Stomach (tissue), 9 donors: ENCODE data around the gene AVL9. TPM values are rescaled to one million over a fixed set of nuclear protein-coding genes. Genes with fewer than 3 reads are reported as not detected.
A peak's percentile ranks its signal among the peaks of the same experiment; 100 is the strongest.

Source experiments
- DNase-seq, 2 donors: peaks; one replicate each; pipeline versions ENCODE4 v3.0.0 to v3.0.0-alpha.2; 2013 to 2019
- H3K27ac ChIP-seq, 5 donors: fragments of 200-600 bp in 4 of 5; sonication (generic) in 4 of 5; one replicate each; pipeline ENCODE4 v1.5.1; 2013 to 2019; ENCODE audit warnings: mild to moderate bottlenecking in 1 of 5, moderate library complexity in 1 of 5
- H3K27me3 ChIP-seq, 3 donors: fragments of 200-600 bp; sonication (generic); one replicate each; pipeline ENCODE4 v1.5.1; 2017 to 2019; ENCODE audit warnings: mixed run types in 1 of 3
- H3K36me3 ChIP-seq, 4 donors: fragments of 200-600 bp; sonication (generic); 1 replicate in 3 of 4; 2 replicates in 1 of 4; pipeline ENCODE4 v1.5.1; 2016 to 2019
- H3K4me1 ChIP-seq, 4 donors: fragments of 200-600 bp; sonication (generic); one replicate each; pipeline ENCODE4 v1.5.1; 2016 to 2019
- H3K4me3 ChIP-seq, 4 donors: fragments of 200-600 bp; sonication (generic) in 3 of 4; one replicate each; pipeline ENCODE4 v1.5.1; 2016 to 2019; ENCODE audit warnings: mild to moderate bottlenecking in 1 of 4
- H3K9me3 ChIP-seq, 4 donors: fragments of 200-600 bp; sonication (generic); one replicate each; pipeline ENCODE4 v1.5.1; 2016 to 2019
- CTCF ChIP-seq, 7 experiments: fragments of 450-650 bp in 4 of 7; fragments of 200-600 bp in 3 of 7; sonication (generic) in 3 of 7; IDR thresholded peaks; one replicate each; pipeline ENCODE4 v1.5.1; 2016 to 2019; ENCODE audit warnings: antibody characterized with exemption in 7 of 7, control low read depth in 2 of 7, mild to moderate bottlenecking in 1 of 7
- EP300 ChIP-seq: sonication (generic); formaldehyde crosslinking; IDR thresholded peaks from one replicate; pipeline ENCODE4 v1.6.1; 2017; ENCODE audit warnings: antibody characterized with exemption
- POLR2A ChIP-seq, 4 donors: fragments of 450-650 bp; IDR thresholded peaks; one replicate each; pipeline ENCODE4 v1.6.1; 2016; ENCODE audit warnings: antibody characterized with exemption in 4 of 4, control low read depth in 2 of 4, mild to moderate bottlenecking in 1 of 4, moderate library complexity in 1 of 4
- POLR2AphosphoS5 ChIP-seq, 3 donors: sonication (generic); formaldehyde crosslinking; IDR thresholded peaks; one replicate each; pipeline ENCODE4 v1.6.1; 2016; ENCODE audit warnings: antibody characterized with exemption in 3 of 3
- WGBS, 5 donors: extraction: QIAGEN DNeasy Blood & Tissue Kit in 3 of 5; methylation state at CpG; one replicate each; pipeline versions ENCODE4 v1.1.5 to v1.1.7; 2013 to 2018; 5-methylcytosine and 5-hydroxymethylcytosine counted together
- intact Hi-C: fragments of 100-400 bp; cut with DNase I; formaldehyde crosslinking; loops from one replicate; pipeline ENCODE4 v1.15.1; 2023; ENCODE audit warnings: low total_unique reads
- polyA plus RNA-seq, 3 donors: library from polyadenylated mRNA; stranded (reverse); fragments of 200-250 nt; gene quantifications; one replicate each; pipeline ENCODE4 v1.2.3, GENCODE V29; 2013
- total RNA-seq, 5 donors: library from RNA; depleted of rRNA; stranded (reverse); fragments of >200 nt; gene quantifications; one replicate each; pipeline versions ENCODE4 v1.1.0 to v1.2.3, GENCODE V29; 2014 to 2016
- donor health status: healthy with polysubstance abuse.
- donor health status: Bipolar disorder and iron deficiency.
- donor health status: healthy.

Gene AVL9
- total and polyA plus RNA-seq, 8 donors: 7.2 to 197 (median 36.4) TPM

- Histone ChIP-seq H3K27me3 (no peaks in the 10 kb centered on the region), H3K4me3 (no peak overlapping the region), H3K4me1 (no peaks in the 10 kb centered on the region), H3K27ac (peak overlapping the region in 1 of 5 donors; percentile 26), H3K36me3 (peaks cover 0 to 19% (median 13%) of the 10 kb centered on the region in 4 donors), H3K9me3 (no peaks in the 10 kb centered on the region)
- intact Hi-C loops: no loop called here
- WGBS, 5 donors: 45 to 58% (median 48%) methylated on average over 1 of the region's 1 CpG
- DNase-seq: no peak
- no peak for TF ChIP-seq CTCF (IDR thresholded peaks at IDR 0.05)
- no peak for TF ChIP-seq EP300
- no peak for TF ChIP-seq POLR2A (IDR thresholded peaks at IDR 0.05)
- TF ChIP-seq POLR2AphosphoS5 (IDR thresholded peaks at IDR 0.05): no peak
Measured at GRCh38 chr7:32481176-32481575, 14.1 kb upstream of the AVL9 start.

GRCh38 chr7:32481921-32482320, 13.4 kb upstream of the AVL9 start:
- WGBS, 5 donors: 15 to 33% (median 25%) methylated on average over 3 of the region's 3 CpGs
- H3K36me3 ChIP-seq: peaks cover 0 to 26% (median 21%) of the 10 kb centered on the region in 4 donors
- H3K27ac ChIP-seq: peak overlapping the region in 1 of 5 donors; percentile 26
- H3K4me3 ChIP-seq: no peak overlapping the region
- H3K27me3 ChIP-seq: no peaks in the 10 kb centered on the region
- H3K9me3 ChIP-seq: no peaks in the 10 kb centered on the region
- no peak for TF ChIP-seq CTCF (IDR thresholded peaks at IDR 0.05)
- TF ChIP-seq POLR2AphosphoS5 (IDR thresholded peaks at IDR 0.05): no peak
- no peak for TF ChIP-seq POLR2A (IDR thresholded peaks at IDR 0.05)
- no peak for TF ChIP-seq EP300
- no peaks in the 10 kb centered on the region for H3K4me1 ChIP-seq
- DNase-seq: peak in 1 of 2 donors; percentile 14
- intact Hi-C loops: no loop called here

GRCh38 chr7:32489788-32490126, 5.5 kb upstream of the AVL9 start:
- peaks cover 0 to 34% (median 31%) of the 10 kb centered on the region in 4 donors for H3K36me3 ChIP-seq
- intact Hi-C loops: no loop called here
- peak overlapping the region; percentile 86 to 94 (median 89) for H3K27ac ChIP-seq
- DNase-seq: no peak
- WGBS, 5 donors: 1 to 4% (median 1%) methylated on average over 9 of the region's 9 CpGs
- no peaks in the 10 kb centered on the region for H3K27me3 ChIP-seq
- no peaks in the 10 kb centered on the region for H3K9me3 ChIP-seq
- peak overlapping the region; percentile 64 to 84 (median 81) for H3K4me3 ChIP-seq
- TF ChIP-seq EP300 (no peak), POLR2A (IDR thresholded peaks at IDR 0.05) (no peak), CTCF (IDR thresholded peaks at IDR 0.05) (no peak), POLR2AphosphoS5 (IDR thresholded peaks at IDR 0.05) (no peak)
- H3K4me1 ChIP-seq: peaks cover 14 to 35% (median 25%) of the 10 kb centered on the region in 4 donors

GRCh38 chr7:32490127-32490796, 5.0 kb upstream of the AVL9 start, which contains the start of gene LSM5:
TSS of gene LSM5 (minus strand) at chr7:32490380. CDS start at chr7:32490365, 15 bp downstream.
- Histone ChIP-seq H3K4me3 (peak within 1 kb of the TSS; percentile 64 to 84 (median 81)), H3K27me3 (no peaks in the 10 kb centered on the region), H3K4me1 (peaks cover 14 to 35% (median 25%) of the 10 kb centered on the region in 4 donors), H3K9me3 (no peaks in the 10 kb centered on the region), H3K27ac (peak within 1 kb of the TSS; percentile 86 to 94 (median 89)), H3K36me3 (peaks cover 0 to 30% (median 28%) of the 10 kb centered on the region in 4 donors)
- intact Hi-C loops: no loop called here
- peak; percentile 89 to 98 for DNase-seq
- TF ChIP-seq EP300: no peak
- no peak for TF ChIP-seq POLR2A (IDR thresholded peaks at IDR 0.05)
- TF ChIP-seq POLR2AphosphoS5 (IDR thresholded peaks at IDR 0.05): peak; percentile 76 to 88 (median 83)
- 0 to 1% (median 0%) methylated on average over 34 to 38 of the region's 38 CpGs for WGBS, 5 donors

- WGBS, 5 donors: 0 to 2% (median 1%) methylated on average over 13 to 14 of the region's 14 CpGs
- H3K27ac ChIP-seq: peak overlapping the region; percentile 85 to 99 (median 99)
- peaks cover 21 to 43% (median 24%) of the 10 kb centered on the region in 4 donors for H3K4me1 ChIP-seq
Measured at GRCh38 chr7:32494946-32495297, 367 bp upstream of the AVL9 start.

More at GRCh38 chr7:32494946-32495297, 367 bp upstream of the AVL9 start:
- no peaks in the 10 kb centered on the region for H3K9me3 ChIP-seq
- DNase-seq: no peak
- intact Hi-C loops: no loop called here
- H3K4me3 ChIP-seq: peak overlapping the region; percentile 80 to 99 (median 96)
- TF ChIP-seq CTCF (IDR thresholded peaks at IDR 0.05): no peak
- peak in 1 of 4 donors; percentile 16 for TF ChIP-seq POLR2A (IDR thresholded peaks at IDR 0.05)
- H3K36me3 ChIP-seq: no peaks in the 10 kb centered on the region
- no peaks in the 10 kb centered on the region for H3K27me3 ChIP-seq
